Measurements from ENCODE around the gene OPTC.

Gene OPTC

GRCh38 chr1:203544978-203545816 lies 51.2 kb downstream of the OPTC start:
- H2AFZ ChIP-seq (ENCODE audit: low read length), result no peak overlapping the region
- H3K9ac ChIP-seq (ENCODE audit: low read depth, low read length, poor library complexity, severe bottlenecking), result no peak overlapping the region
- no peak overlapping the region for H3K4me2 ChIP-seq (ENCODE audit: low read depth, low read length, poor library complexity, severe bottlenecking)

GRCh38 chr1:203546274-203546673 lies 52.3 kb downstream of the OPTC start:
- Histone ChIP-seq H3F3A (ENCODE audit: low read depth) (no peaks in the 10 kb centered on the region), H2AFZ (ENCODE audit: low read length) (0 out of 2 replicates have a peak overlapping the region, but pooled peaks have one; percentile 1), H3K9me3 (ENCODE audit: insufficient read depth, low read depth, low read length) (no peaks in the 10 kb centered on the region), H4K20me1 (ENCODE audit: insufficient read depth, low read length, poor library complexity, severe bottlenecking) (no peaks in the 10 kb centered on the region), H3K4me1 (ENCODE audit: insufficient read depth, low read length, poor library complexity, severe bottlenecking) (peaks cover 7% of the 10 kb centered on the region), H3K79me2 (ENCODE audit: insufficient read depth, low read length) (no peaks in the 10 kb centered on the region), H3K9ac (ENCODE audit: low read depth, low read length, poor library complexity, severe bottlenecking) (no peak overlapping the region), H3K27me3 (ENCODE audit: insufficient read depth, low read length, poor library complexity, severe bottlenecking) (no peaks in the 10 kb centered on the region), H3K4me2 (ENCODE audit: low read depth, low read length, poor library complexity, severe bottlenecking) (no peak overlapping the region), H3K4me3 (ENCODE audit: low read length, poor library complexity, severe bottlenecking) (no peak overlapping the region), H3K9me2 (replicated peaks; ENCODE audit: low read depth, low read length) (no peaks in the 10 kb centered on the region), H3K36me3 (ENCODE audit: insufficient read depth, low read length) (no peaks in the 10 kb centered on the region)
- TF ChIP-seq EZH2phosphoT487 (IDR thresholded peaks at IDR 0.05; ENCODE audit: borderline replicate concordance), result no peak
- no peak for TF ChIP-seq CTCF (conservative IDR thresholded peaks at IDR 0.05; ENCODE audit: low read length)

More at GRCh38 chr1:203544978-203545816, 51.2 kb downstream of the OPTC start:
- Histone ChIP-seq H3K4me3 (ENCODE audit: low read length, poor library complexity, severe bottlenecking) (no peak overlapping the region), H3K27me3 (ENCODE audit: insufficient read depth, low read length, poor library complexity, severe bottlenecking) (no peaks in the 10 kb centered on the region), H3K36me3 (ENCODE audit: insufficient read depth, low read length) (no peaks in the 10 kb centered on the region), H3K4me1 (ENCODE audit: insufficient read depth, low read length, poor library complexity, severe bottlenecking) (peaks cover 7% of the 10 kb centered on the region), H3F3A (ENCODE audit: low read depth) (no peaks in the 10 kb centered on the region), H3K9me2 (replicated peaks; ENCODE audit: low read depth, low read length) (no peaks in the 10 kb centered on the region), H3K9me3 (ENCODE audit: insufficient read depth, low read depth, low read length) (no peaks in the 10 kb centered on the region), H3K79me2 (ENCODE audit: insufficient read depth, low read length) (no peaks in the 10 kb centered on the region), H4K20me1 (ENCODE audit: insufficient read depth, low read length, poor library complexity, severe bottlenecking) (no peaks in the 10 kb centered on the region)
- TF ChIP-seq EZH2phosphoT487 (IDR thresholded peaks at IDR 0.05; ENCODE audit: borderline replicate concordance) (no peak), CTCF (conservative IDR thresholded peaks at IDR 0.05; ENCODE audit: low read length) (no peak)

- H3K27me3 ChIP-seq (ENCODE audit: insufficient read depth, low read length, poor library complexity, severe bottlenecking), result no peaks in the 10 kb centered on the region
- H3K4me2 ChIP-seq (ENCODE audit: low read depth, low read length, poor library complexity, severe bottlenecking), result no peak overlapping the region
- TF ChIP-seq CTCF (conservative IDR thresholded peaks at IDR 0.05; ENCODE audit: low read length) (no peak), EZH2phosphoT487 (IDR thresholded peaks at IDR 0.05; ENCODE audit: borderline replicate concordance) (no peak)
- no peak overlapping the region for H3K9ac ChIP-seq (ENCODE audit: low read depth, low read length, poor library complexity, severe bottlenecking)
- H3K4me1 ChIP-seq (ENCODE audit: insufficient read depth, low read length, poor library complexity, severe bottlenecking), result peaks cover 7% of the 10 kb centered on the region
- no peaks in the 10 kb centered on the region for H3K9me2 ChIP-seq (replicated peaks; ENCODE audit: low read depth, low read length)
- no peaks in the 10 kb centered on the region for H3F3A ChIP-seq (ENCODE audit: low read depth)
- H4K20me1 ChIP-seq (ENCODE audit: insufficient read depth, low read length, poor library complexity, severe bottlenecking), result no peaks in the 10 kb centered on the region
- no peak overlapping the region for H2AFZ ChIP-seq (ENCODE audit: low read length)
- H3K36me3 ChIP-seq (ENCODE audit: insufficient read depth, low read length), result no peaks in the 10 kb centered on the region
- H3K9me3 ChIP-seq (ENCODE audit: insufficient read depth, low read depth, low read length), result no peaks in the 10 kb centered on the region
- no peaks in the 10 kb centered on the region for H3K79me2 ChIP-seq (ENCODE audit: insufficient read depth, low read length)
- H3K4me3 ChIP-seq (ENCODE audit: low read length, poor library complexity, severe bottlenecking), result no peak overlapping the region
Observed at GRCh38 chr1:203547147-203547546, 53.2 kb downstream of the OPTC start.
